ENCODE measurements around the gene OR1F1.

- TF ChIP-seq POLR2A (IDR thresholded peaks at IDR 0.05) (no peak), CTCF (IDR thresholded peaks at IDR 0.05) (no peak), POLR2AphosphoS5 (IDR thresholded peaks at IDR 0.05; ENCODE audit: insufficient read depth in 1 of 2, low read depth in 1 of 2) (no peak)
Observed at GRCh38 chr16:3138823-3139426, 49.1 kb upstream of the OR1F1 start.
